Stimulated activated CD8-positive, alpha-beta memory T cell treated with anti-CD3 and anti-CD28 coated beads, Interleukin-2, amount 100 ng/mL, for 1 hour (primary cell): ENCODE results near the gene DEPDC7.
A peak's percentile ranks its signal among the peaks of the same experiment; 100 is the strongest.
"Not testable (repeated sequence)": the region's sequence is repeated elsewhere in the genome, so short reads cannot be mapped to it uniquely, and the experiment has no call there.

Experiments
- DNase-seq, 2 donors: peaks; one replicate each; pipeline ENCODE4 v3.0.0-alpha.2; 2020; ENCODE audit warnings: low read depth in 2 of 2

Gene DEPDC7

DNA sequence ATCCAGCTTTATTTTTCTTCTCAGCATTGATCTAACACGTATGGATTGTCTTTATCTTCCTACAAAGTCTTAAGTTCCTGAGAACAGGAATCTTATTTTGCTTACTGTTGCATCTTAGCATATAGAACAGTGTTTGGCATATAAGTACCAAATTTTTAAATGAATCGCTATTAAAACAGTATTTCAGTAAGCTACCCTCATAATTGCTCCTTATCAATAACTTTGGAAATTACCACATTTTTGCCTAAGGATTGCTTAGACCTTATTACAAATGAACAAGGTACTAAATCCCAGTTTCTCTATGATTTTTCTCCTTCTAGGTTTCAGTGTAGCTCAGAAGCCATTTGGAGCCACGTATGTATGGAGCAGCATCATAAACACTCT, 9.7 kb downstream of the DEPDC7 start:
- DNase-seq, result no peak

DNA sequence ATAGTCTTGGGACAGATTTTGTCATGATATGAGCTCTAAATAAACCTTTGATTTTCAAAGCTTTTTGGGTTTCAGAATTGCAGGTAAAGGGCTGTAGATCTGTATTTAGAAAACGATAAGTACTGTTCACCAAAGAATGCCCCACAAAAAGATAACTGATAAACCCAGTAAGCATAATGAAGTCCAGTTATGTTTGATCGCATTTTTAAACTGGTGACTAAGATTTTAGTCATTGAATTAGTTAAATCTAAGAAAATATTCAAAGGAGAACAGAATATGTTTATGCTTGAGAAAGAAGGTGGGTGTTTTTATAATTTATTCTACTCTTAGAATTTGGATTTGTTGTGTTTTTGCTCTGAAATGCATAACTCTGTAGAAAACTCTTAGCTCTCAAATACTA, 11.6 kb downstream of the DEPDC7 start:
- DNase-seq, result no peak

DNA sequence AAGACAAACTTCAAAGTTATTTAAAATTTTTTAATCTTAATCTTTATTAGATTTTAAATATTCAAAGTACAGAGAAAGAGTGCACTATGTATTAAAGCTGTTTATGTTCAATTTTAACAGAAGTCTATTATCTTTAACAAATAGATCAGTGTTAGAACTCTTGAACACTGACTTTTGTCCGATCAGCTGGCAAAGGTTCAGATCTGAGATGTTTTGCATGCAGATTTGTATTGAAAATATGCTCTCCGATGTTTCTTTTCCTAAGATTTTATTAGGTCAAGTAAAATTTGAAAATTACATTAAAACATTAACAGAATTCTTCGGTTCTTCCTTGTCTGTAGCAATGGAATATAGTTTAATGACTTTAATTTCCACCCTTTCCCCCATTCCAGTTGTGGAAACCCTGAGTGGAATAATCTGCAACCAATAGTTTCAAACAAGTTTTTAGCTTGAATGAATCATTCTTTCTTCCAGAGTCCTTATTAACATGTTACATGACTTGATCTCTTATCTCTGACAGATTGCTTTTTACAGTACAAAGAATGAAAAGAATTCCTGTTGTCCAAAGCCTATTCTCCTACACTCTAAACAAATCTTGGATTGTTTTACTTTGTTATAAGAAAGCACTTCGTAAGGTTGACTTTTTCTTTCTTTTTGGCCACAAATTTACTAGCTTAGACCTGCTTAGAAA, 12.3 kb downstream of the DEPDC7 start:
- DNase-seq, result no peak

DNA sequence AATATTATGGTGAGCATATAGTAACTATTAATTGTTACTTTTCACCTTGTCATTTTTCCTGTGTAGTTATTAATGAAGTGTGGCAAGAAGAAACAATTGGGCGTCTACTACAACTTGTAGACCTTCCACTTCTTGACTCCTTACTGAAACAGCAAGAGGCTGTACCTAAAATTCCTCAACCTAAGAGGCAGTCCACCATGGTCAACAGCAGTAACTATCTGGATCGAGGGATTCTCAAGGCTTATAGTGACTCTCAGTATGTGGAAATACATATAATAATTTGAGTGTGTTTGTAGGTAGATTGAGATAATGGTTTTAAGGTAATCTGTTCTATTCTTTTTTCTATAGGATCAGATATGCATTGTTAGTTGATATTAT, 12.8 kb downstream of the DEPDC7 start:
- no peak for DNase-seq

DNA sequence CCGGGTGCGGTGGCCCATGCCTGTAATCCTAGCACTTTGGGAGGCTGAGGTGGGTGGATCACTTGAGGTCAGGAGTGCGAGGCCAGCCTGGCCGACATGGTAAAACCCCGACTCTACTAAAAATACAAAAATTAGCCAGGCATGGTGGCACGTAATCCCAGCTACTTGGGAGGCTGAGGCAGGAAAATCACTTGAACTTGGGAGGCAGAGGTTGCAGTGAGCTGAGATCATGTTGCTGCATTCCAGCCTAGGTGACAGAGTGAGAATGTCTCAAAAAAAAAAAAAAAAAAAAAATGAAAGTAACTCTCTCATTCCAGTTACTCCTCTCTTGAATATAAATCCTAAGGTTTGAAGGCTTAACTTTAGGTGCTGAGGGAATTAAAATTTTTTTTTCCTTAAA, 13.5 kb downstream of the DEPDC7 start:
- not testable (repeated sequence) for DNase-seq

DNA sequence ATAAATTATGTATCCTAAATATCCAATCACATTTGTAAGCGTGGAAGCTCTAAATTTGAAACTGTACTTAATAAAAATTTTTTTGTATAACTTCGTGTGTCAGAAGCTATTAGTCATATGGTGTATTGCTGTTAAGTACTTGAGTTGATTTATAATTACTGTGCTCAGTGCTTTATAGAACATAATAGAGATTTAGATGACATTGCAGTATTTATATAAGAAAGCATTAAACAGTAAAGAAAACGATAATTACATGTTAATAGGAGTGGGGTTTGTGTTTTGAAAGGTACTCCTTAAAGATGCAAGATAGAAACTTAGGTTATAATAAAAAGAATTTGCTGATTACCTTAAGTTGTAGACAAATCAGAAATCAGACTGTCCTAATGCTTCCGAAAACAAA, 17.8 kb downstream of the DEPDC7 start:
- DNase-seq, result no peak

DNA sequence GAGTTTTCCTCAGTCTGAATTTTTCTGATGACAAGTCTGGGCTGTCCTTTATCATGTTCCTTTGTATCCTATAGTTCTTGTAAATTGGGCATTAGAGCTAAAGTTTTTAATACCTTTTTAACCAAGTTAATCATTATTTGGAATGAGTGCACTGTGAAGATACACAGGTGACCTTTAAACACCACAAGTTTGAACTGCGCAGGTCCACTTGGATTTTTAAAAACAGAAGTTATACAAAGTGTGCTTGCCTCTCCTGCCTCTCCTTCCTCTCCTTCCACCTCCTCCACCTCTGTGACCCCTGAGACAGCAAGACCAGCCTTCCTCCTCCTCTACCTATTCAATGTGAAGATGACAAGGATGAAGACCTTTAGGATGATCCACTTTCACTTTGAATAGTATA, 19.3 kb downstream of the DEPDC7 start:
- DNase-seq, result no peak

DNA sequence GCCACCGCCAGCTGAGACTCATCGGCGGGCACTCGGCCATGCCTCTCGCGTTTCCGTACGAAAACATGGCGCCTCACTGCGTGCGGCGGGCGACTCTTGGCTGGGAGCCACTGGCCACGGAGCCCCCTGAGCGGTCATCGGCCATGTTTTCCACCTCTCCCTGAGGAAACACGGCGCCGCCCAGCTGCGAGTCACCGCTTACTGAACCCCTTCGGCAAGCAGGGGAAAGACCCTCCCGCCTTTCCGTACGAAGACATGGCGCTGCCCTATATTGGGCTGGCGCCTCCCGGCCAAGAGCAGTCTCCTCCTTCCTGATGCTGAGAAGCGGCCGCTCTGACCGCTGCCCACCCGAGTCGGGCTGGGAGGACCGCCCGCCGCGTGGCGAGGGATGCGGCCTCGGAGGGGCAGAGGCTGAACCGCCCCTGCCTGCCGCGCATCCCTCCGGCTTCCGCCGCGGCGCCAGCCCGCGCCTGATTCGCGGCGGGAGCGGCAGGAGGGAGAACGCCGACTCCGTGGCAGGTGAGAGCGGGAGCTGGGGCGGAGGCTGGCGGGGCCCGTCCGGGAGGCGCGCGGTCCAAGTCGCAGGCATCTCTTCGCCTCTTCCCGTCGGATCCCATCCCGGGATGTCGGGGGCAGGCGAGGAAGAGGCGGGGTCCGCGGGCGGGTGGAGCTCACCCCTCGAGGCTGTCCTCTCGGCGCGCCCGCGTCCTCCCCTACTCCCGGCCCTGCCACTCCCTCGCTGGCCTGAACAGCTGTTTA, 23.8 kb downstream of the DEPDC7 start, which contains the start of gene TCP11L1:
Gene TCP11L1 (plus strand): TSS at position 299 of the 759 bp plus-strand sequence. CDS start 4,202 bp downstream, outside the sequence.
- DNase-seq, result peak; percentile 56 to 63

DNA sequence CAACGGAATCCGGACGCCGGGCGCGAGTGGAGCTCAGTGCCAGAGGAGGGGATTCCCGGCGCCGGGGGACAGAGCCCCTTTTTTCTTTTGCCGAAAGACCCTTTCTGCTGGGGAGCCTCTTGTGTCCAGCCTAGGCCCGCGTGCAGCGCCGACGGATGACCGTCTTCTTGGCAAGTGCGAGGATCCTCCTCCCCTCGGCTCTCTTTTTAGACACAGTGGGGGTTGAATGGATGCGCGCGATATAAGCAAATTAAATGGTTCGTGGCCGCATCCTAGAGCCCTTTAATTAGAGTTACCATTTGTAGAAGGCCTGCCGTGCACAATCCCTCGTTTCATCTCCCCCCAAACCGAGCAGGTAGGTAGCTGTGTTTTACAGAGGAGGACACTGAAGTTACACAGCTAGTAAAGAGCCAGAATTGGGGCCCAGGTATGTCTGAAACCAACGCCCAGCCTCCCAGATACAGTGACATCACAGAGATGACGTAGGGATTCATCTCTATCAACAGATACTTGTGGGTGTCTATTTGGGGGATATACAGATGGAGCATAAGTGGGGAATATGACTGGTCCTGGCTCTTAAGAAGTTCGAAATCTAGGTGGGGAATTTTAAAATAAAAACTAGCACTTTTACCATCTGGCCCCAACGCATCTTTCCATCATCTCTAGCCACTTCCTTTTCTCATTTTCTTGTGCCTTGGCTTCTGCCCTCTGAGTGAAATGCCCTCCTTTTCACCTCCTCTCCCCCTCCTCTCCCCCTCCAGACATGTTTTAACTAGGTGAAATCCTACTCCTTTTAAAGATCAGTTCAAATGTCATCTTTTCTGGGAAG, 24.6 kb downstream of the DEPDC7 start:
- no peak for DNase-seq

DNA sequence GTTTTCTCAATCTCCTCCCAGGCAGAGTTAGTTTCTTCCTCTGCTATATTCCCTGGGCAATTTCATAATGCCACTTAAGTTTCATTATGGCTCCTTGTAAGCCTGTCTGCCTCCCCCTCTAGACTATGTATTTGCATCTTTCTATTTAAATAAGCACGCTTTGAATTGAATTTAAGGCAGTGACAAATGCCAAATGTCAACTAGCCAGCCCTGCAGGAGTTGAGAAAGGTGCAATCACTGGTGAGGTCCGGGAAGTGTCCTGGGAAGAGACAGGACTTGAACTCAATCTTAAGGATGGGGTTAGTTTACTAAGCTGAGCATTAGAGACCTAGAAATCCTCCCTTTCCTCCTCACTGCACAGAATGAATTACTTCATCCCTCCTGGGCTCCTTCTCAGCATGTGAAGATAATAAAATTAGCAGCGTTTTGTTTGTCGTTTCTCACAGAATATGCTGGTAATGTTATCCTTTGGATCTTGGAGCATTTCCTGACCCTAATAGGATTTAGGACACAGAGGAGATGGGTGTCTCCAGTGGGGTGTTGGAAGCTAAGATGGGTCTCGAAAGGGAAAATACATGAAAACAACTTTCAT, 25.3 kb downstream of the DEPDC7 start:
- no peak for DNase-seq

DNA sequence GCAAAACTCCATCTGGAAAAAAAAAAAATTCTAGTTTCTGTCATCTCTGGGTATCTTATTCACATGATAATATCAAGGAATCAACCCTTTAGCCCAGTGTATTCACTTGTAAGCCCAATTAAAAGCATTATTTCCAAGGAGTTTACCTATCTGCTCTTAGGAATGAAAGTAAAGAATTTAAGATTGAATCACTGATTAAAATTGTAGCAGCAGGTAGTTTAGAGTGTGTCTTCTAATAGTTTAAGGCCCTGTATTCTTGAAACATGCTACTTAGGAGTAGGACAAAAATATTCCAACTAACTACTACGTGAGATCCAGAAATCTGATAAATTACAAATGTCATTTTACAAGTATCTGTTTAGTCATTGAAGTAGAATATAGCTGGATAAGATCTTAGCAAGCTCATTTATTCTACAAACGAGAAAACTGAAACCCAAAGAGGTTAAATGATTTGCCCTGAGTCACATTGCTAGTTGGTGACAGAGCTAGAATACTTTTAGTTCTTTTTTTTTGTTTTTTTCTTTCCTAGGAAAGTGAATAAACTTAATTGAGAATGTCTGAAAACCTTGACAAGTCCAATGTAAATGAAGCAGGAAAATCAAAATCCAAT, 27.6 kb downstream of the DEPDC7 start:
- DNase-seq, result no peak

DNA sequence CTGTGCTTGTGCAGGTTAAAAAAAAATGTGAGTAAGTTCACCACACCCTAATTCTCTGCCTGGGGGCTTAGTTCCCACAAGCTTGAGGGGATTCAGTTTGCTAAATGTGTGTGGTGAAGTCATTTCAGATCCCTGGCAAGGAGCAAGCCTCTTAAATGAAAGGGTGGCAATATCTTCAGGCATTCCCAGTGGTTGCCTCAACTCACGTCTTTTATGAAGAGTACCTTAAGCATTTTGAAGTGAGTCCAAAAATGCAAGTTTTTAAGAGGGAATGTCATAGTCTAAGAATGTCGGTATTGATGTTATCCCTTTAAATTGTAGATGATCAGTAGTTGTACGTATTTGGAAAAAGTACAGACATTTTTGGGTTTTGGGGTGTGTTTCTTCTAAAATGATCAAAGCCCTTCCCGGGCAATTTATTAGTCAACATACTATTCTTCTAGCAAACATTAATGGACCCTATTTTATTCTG, 28.6 kb downstream of the DEPDC7 start:
- DNase-seq, result no peak

DNA sequence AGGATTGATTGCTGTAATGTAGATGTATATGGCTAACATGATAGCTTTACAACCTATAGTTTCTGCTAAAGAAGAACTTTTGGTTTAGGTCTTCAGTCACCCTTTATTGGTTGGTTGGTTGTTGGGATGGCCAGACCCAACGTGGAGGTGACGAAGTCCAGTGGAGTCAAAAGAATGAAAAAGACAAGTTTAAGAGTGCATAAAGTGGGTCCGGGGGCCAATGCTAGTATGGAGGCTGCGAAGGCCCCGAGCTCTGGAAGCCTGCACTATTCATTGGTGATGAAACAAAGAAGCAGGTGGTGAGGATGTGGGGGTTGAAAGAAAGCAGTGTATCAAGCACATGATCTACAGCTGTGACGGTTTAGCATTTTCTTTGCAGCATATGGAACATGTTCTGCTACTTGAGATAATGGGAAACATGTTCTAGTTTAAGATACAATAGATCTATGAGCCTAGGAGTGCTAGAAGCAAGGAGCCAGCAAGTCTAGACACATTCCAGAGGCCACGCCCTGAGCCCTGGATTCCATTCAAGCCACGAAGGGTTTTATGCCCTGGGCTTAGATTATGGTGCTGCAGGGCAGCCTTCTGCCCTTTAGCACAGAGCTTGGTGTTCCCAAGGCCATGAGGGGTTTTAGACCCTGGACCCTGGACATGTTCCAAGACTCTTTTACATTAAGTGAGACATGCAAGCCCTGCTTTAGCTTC, 30.0 kb downstream of the DEPDC7 start:
- DNase-seq, result no peak

DNA sequence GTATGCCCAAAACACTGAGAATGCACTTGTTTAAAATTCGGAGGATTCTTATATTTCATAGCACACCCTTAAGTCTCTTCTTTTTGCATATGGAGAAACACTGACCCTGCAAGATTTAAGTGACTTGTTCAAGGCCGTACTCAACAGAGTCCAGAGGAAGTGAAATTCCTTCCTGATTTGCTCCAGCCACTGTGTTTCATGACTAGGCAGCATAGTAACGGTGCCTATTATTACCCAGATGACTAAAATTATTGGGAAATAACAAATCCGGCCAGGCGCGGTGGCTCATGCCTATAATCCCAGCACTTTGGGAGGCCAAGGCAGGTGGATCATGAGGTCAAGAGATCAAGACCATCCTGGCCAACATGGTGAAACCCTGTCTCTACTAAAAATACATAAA, 33.0 kb downstream of the DEPDC7 start:
- DNase-seq, result not testable (repeated sequence)

DNA sequence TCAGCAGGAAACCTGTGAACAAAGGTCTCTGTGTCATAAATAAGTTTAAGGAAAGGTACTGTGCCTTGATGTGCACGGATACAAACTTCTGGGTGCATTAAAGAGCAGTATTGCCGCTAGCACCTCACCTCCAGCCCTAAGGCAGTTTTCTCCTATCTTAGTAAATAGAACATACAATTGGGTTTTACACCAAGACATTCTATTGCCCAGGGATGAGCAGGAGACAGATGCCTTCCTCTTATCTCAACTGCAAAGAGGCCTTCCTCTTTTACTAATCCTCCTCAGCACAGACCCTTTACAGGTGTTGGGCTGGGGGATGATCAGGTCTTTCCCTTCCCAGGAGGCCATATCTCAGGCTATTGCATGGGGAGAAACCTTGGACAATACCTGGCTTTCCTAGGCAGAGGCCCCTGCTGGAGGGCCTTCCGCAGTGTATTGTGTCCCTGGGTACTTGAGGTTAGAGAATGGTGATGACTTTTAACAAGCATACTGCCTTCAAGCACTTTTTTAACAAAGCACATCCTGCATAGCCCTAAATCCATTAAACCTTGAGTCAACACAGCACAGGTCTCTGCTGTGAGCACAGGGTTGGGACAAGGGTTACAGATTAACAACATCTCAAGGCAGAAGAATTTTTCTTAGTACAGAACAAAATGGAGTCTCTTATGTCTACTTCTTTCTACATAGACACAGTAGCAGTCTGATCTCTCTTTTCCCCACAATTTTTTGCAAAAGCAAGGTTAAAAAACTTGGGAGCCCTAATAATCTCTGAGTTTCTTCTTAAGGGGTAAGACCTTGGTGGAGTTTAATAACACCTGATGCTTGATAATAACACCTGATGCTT, 34.1 kb downstream of the DEPDC7 start:
- DNase-seq, result not testable (repeated sequence)

DNA sequence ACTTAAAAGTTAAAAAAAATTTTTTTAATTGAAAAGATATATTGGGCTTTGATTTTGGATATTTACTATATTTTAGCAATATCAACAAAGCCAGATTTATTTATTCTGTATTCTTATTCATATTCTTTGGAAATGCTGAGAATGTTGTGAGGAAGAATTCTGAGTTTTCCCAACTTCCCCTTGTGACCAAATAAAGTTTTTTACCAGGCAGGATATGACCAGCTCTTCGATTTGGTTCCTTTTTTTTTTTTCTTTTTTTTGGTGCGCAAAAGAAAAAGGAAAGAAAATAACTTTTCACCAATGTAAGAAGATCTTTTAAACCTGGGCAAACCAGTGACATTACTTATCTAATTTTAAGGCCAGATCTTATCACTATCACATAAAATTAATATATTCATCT, 36.6 kb downstream of the DEPDC7 start:
- DNase-seq, result no peak

DNA sequence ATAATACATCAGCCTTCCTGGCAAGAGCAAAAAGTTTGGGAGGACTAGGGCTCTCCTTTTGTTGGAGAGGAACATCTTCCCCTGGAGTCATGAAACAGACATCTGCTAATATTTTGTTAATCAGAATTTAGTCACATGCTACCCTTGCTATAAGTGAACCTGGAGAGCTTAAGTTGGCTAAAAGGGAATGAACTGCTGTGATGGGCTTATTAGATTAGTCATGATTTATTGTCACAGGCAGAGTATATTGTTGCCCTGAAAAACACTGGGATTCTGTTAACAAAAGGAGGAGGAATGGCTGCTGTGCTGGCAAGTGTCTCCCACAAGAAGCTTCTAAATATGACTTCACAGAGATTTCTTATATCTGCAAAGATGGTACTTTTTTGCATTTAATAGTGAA, 39.7 kb downstream of the DEPDC7 start:
- no peak for DNase-seq

DNA sequence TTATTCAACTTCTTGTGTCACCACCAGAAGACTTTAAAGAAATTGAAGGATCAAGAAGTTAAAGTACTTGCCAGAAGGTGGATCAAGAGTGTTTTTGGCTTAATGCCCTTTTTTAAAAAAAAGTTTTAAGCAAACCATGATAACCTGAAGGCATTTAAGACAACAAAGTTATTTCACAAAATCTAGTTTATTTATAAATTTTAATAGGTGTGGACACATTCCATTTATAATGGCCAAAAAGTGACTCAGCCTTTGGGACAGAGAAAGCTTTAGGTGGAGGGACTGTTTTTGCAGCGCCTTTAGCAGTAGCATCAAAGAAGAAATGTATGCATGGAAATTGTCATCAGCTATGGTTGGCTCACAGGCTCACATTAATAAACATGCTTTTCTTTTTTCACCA, 41.6 kb downstream of the DEPDC7 start:
- DNase-seq, result no peak

DNA sequence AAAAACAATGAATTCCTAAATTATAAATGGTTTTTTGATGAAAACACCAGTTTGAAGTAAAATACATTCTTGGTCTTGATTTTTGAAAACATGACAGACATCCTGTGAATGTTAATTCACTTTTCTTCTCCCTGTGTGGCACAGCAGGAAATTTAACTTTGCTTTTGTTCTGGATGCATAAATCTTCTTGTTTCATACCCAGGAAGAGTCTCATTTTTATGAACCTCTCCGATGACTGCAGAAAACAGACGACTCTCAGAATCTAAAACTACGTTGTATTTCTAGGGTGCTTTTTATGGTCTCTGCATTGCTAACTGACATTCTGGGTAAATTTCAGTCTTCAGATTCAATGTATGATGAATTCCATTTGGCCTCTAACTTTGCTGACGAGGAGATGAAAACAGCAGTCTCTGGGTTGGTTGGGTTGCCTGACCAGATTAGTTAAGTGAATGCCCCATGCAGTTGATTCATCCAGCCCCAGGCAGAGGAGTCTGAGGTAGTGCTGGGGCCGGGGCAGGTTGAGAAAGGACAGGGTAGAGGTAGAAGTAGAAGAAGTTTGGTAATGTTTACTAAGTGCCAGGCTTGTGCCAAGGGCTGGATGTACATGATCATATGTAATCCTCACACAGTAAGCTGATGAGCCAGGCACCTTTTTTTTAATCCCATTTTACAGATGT, 43.8 kb downstream of the DEPDC7 start:
- DNase-seq, result no peak
